Pancreas (tissue), 10 donors: Measurements from ENCODE around the gene MAGI1. TPM values are rescaled to one million over a fixed set of nuclear protein-coding genes. Genes with fewer than 3 reads are reported as not detected.

ENCODE experiments used
- ATAC-seq, 4 donors: fragments of 200-7000 bp; cut with Tn5 transposase; one replicate each; pipeline versions ENCODE4 v1.8.0 to v1.9.1; 2020; ENCODE audit warnings: mild to moderate bottlenecking in 4 of 4, moderate library complexity in 4 of 4
- DNase-seq, 6 donors: peaks; one replicate each; pipeline ENCODE4 v3.0.0-alpha.2; 2020
- FAIRE-seq: peaks from 2 replicates; lab custom pipeline; 2012; peaks lifted over from hg19 to GRCh38; lab: Jason Lieb, UNC
- H3K27ac ChIP-seq, 4 donors: fragments of 200-600 bp; sonication (generic); 1 replicate in 3 of 4; 2 replicates in 1 of 4; pipeline versions ENCODE4 v1.5.0 to v1.8.0; 2020
- H3K27me3 ChIP-seq, 4 donors: fragments of 200-600 bp; one replicate each; pipeline ENCODE4 v1.8.0; 2021
- H3K36me3 ChIP-seq, 3 donors: fragments of 200-600 bp; sonication (generic) in 1 of 3; one replicate each; pipeline versions ENCODE4 v1.5.0 to v1.8.0; 2020 to 2021
- H3K4me1 ChIP-seq, 3 donors: fragments of 200-600 bp; one replicate each; pipeline ENCODE4 v1.8.0; 2021
- H3K4me3 ChIP-seq, 4 donors: fragments of 200-600 bp; sonication (generic) in 2 of 4; one replicate each; pipeline versions ENCODE4 v1.5.0 to v1.8.0; 2020 to 2021
- H3K9me3 ChIP-seq, 4 donors: fragments of 200-600 bp; one replicate each; pipeline ENCODE4 v1.8.0; 2021
- WGBS, 2 donors: extraction: QIAGEN DNeasy Blood & Tissue Kit; methylation state at CpG; one replicate each; pipeline ENCODE4 v1.1.7; 2013; 5-methylcytosine and 5-hydroxymethylcytosine counted together
- intact Hi-C, 3 donors: fragments of 100-400 bp; cut with DNase I; formaldehyde crosslinking; loops; one replicate each; pipeline versions ENCODE4 v1.11.1 to v1.14.2; 2022
- polyA plus RNA-seq, 2 donors: library from polyadenylated mRNA; stranded (reverse); fragments of 200-250 nt; gene quantifications; one replicate each; pipeline ENCODE4 v1.2.3, GENCODE V29; 2013
- total RNA-seq, 6 donors: library from RNA; stranded (reverse); fragmentation: NEBNext Ultra II Directional in 4 of 6; extraction: Animal tissue kit (Norgen Biotek cat#: 25700) in 4 of 6; gene quantifications; one replicate each; pipeline versions ENCODE4 v1.2.1 to v1.2.4, GENCODE V29; 2021 to 2023
- TF ChIP-seq, protein P1 (sequence below), 4 donors: fragments of 200-600 bp; sonication (generic) in 3 of 4; IDR thresholded peaks; one replicate each; pipeline versions ENCODE4 v1.5.0 to v1.8.0; 2021; ENCODE audit warnings: antibody characterized with exemption in 4 of 4
- donor health status: healthy with polysubstance abuse.
- donor health status: DM: no; HTN: no; CAD: no; lungs with moderate emphysema.
- donor health status: DM: no; HTN: no; CAD: no.
- donor health status: control.
- donor health status: control.
- donor health status: Bipolar disorder and iron deficiency.
- donor health status: DM: yes; HTN: yes; CAD: no.
- donor health status: DM: no; HTN: no; CAD: no.
- donor health status: DM: no; HTN: no; CAD: no.
- donor health status: DM: yes; HTN: yes; CAD: no.

Gene MAGI1
- total and polyA plus RNA-seq, 8 donors: 19.7 to 45.1 (median 28.0) TPM

DNA sequence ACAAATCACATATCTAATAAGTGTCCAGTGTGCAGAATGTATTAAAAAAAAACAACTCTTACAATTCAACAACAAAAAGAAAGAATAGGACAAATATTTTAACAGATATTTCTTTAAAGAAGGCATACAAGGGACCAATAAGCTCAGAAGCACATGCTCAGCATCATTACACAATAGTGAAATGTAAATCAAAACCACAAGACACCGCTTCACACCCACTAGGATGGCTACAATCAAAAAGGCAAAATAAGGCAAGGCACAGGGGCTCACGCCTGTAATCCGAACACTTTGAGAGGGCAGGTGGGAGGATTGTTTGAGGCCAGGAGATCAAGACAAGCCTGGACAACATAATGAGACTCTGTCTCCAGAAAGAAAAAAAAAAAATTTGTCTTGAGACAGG is 255.6 kb downstream of the MAGI1 start:
- no peak overlapping the region for H3K4me3 ChIP-seq
- no peaks in the 10 kb centered on the region for H3K27me3 ChIP-seq
- H3K4me1 ChIP-seq: peaks cover 0 to 6% (median 5%) of the 10 kb centered on the region in 3 donors
- intact Hi-C loops: loop anchor here in 1 of 3 donors (10.0 kb wide), 1 partner anchor 352 kb away; no protein-coding TSS in a partner anchor
- DNase-seq: no peak
- 93 to 95% methylated on average over 3 of the region's 3 CpGs for WGBS, 2 donors
- no peaks in the 10 kb centered on the region for H3K36me3 ChIP-seq
- no peak for ATAC-seq
- H3K9me3 ChIP-seq: no peaks in the 10 kb centered on the region
- no peak overlapping the region for H3K27ac ChIP-seq
- FAIRE-seq: no peak
- TF ChIP-seq, protein P1, sequence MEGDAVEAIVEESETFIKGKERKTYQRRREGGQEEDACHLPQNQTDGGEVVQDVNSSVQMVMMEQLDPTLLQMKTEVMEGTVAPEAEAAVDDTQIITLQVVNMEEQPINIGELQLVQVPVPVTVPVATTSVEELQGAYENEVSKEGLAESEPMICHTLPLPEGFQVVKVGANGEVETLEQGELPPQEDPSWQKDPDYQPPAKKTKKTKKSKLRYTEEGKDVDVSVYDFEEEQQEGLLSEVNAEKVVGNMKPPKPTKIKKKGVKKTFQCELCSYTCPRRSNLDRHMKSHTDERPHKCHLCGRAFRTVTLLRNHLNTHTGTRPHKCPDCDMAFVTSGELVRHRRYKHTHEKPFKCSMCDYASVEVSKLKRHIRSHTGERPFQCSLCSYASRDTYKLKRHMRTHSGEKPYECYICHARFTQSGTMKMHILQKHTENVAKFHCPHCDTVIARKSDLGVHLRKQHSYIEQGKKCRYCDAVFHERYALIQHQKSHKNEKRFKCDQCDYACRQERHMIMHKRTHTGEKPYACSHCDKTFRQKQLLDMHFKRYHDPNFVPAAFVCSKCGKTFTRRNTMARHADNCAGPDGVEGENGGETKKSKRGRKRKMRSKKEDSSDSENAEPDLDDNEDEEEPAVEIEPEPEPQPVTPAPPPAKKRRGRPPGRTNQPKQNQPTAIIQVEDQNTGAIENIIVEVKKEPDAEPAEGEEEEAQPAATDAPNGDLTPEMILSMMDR (IDR thresholded peaks at IDR 0.05): no peak

DNA sequence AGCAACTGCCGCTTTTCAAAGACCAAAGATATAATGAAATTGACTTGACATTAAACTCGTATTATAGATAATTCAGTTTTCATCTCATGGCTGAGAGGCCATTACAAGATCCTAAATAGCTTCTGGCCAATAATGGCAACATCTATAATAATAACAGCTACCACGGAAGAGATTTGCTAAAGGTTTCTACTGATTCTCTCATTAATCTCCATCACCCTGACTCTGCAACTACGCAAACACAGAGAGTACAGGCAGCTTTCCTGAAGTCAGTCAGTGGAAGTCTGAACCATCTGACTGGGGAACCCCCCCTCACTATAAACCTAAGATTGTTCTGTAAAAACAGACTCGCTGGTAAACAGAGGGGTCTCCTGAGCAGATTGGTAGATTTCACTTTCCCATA is 257.1 kb downstream of the MAGI1 start:
- H3K36me3 ChIP-seq: no peaks in the 10 kb centered on the region
- H3K9me3 ChIP-seq: no peaks in the 10 kb centered on the region
- ATAC-seq (no peak), DNase-seq (no peak), FAIRE-seq (no peak)
- H3K27me3 ChIP-seq: no peaks in the 10 kb centered on the region
- H3K4me1 ChIP-seq: peaks cover 0 to 6% (median 0%) of the 10 kb centered on the region in 3 donors
- intact Hi-C loops: loop anchor here in 1 of 3 donors (10.0 kb wide), 1 partner anchor 353 kb away; no protein-coding TSS in a partner anchor
- no peak overlapping the region for H3K27ac ChIP-seq
- TF ChIP-seq, protein P1 (IDR thresholded peaks at IDR 0.05): no peak
- H3K4me3 ChIP-seq: no peak overlapping the region
- WGBS, 2 donors: 92 to 93% methylated on average over 5 of the region's 5 CpGs

DNA sequence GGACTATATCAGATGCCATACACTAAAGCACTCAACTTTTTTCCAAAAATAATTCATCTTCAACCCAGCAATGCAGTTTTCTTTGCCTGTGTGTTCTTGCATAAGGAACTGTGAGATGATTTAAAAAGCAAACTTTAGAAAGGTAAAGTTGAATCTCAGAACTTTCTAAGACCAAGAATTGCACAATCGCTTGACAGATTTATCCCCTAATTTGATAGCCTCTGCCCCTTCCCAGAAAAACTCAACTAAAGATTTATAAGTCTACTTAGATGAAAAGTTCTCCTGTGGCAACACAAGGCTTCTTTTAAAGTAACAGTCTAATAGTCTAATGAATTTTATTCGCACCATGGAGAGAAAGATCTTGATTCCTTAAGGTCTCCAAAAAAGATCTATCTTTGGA is 259.3 kb downstream of the MAGI1 start:
- no peak for ATAC-seq
- no peaks in the 10 kb centered on the region for H3K36me3 ChIP-seq
- no peak overlapping the region for H3K4me3 ChIP-seq
- intact Hi-C loops: no loop called here
- no peak for DNase-seq
- no peak for FAIRE-seq
- WGBS, 2 donors: 85 to 90% methylated on average over 2 of the region's 2 CpGs
- TF ChIP-seq, protein P1 (IDR thresholded peaks at IDR 0.05): no peak
- peaks cover 0 to 6% (median 0%) of the 10 kb centered on the region in 3 donors for H3K4me1 ChIP-seq
- H3K9me3 ChIP-seq: no peaks in the 10 kb centered on the region
- no peaks in the 10 kb centered on the region for H3K27me3 ChIP-seq
- no peak overlapping the region for H3K27ac ChIP-seq

DNA sequence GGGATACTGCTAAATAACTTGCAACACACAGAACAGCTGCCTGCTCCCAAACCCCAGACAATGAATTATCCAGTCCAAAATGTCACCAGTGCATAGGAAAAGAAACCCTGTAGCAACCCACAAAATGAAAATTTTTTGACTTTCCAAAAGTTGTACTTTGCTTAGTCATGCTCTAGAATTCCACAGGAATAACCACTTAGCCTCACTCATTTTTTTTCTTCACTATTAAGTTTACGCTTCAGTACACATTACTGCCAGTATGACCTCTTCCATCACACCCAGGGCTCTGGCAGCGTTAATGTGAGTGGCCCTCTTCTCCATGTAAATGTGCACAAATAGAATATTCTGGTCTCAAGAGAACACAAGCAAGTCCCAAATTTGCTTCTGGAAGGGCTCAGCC is 259.8 kb downstream of the MAGI1 start:
- TF ChIP-seq, protein P1 (IDR thresholded peaks at IDR 0.05): no peak
- FAIRE-seq (no peak), DNase-seq (no peak), ATAC-seq (no peak)
- intact Hi-C loops: no loop called here
- H3K4me1 ChIP-seq: peaks cover 0 to 6% (median 0%) of the 10 kb centered on the region in 3 donors
- H3K9me3 ChIP-seq: no peaks in the 10 kb centered on the region
- no peak overlapping the region for H3K4me3 ChIP-seq
- no peaks in the 10 kb centered on the region for H3K27me3 ChIP-seq
- no peaks in the 10 kb centered on the region for H3K36me3 ChIP-seq
- WGBS, 2 donors: 79 to 81% methylated on average over 2 of the region's 2 CpGs
- no peak overlapping the region for H3K27ac ChIP-seq

DNA sequence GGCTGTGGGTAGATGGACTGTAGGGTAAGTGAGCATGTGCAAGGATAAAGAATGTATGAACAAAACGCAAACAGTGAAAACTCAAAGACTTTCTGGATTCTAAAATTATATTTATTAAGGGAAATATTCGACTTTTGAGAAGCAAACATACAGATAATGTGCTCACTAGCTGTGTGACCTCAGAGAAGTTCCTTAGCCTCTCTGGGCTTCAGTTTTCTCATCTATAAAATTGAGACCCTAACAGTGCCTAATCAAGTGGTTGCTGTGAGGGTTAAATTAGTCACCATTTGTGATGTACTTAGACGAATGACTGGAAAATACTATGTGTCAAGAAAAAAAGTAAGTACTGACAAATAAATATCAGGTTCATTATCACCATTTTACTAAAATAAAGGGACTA is 261.7 kb downstream of the MAGI1 start:
- TF ChIP-seq, protein P1 (IDR thresholded peaks at IDR 0.05): no peak
- no peaks in the 10 kb centered on the region for H3K27me3 ChIP-seq
- no peak overlapping the region for H3K4me3 ChIP-seq
- ATAC-seq (no peak), FAIRE-seq (no peak), DNase-seq (no peak)
- WGBS, 2 donors: 71 to 73% methylated on average over 3 of the region's 3 CpGs
- no peaks in the 10 kb centered on the region for H3K4me1 ChIP-seq
- no peaks in the 10 kb centered on the region for H3K36me3 ChIP-seq
- no peak overlapping the region for H3K27ac ChIP-seq
- H3K9me3 ChIP-seq: no peaks in the 10 kb centered on the region
- intact Hi-C loops: no loop called here
